ENCODE results near the gene ELAVL1. TPM values are rescaled to one million over a fixed set of nuclear protein-coding genes. Genes with fewer than 3 reads are reported as not detected.
"Not testable (repeated sequence)": the region's sequence is repeated elsewhere in the genome, so short reads cannot be mapped to it uniquely, and the experiment has no call there.

Gene ELAVL1
- total and polyA plus RNA-seq, 9 of the 15 experiments (the other 6 are each of a cell fraction or from before 2014, with no cell fraction given): 4.3 to 172 (median 69.2) TPM

GRCh38 chr19:7930030-7930429, 75.4 kb downstream of the ELAVL1 start:
- CTCF ChIA-PET (ENCODE audit: low intra/inter-chr PET ratio); H3K4me3 ChIP-seq; H3K27ac ChIP-seq (ENCODE audit: extremely low read depth, low read depth, low read length); H3K79me2 ChIP-seq (ENCODE audit: control insufficient read depth, insufficient read depth, low read length); BruUV-seq (replicated peaks); H3K4me2 ChIP-seq (ENCODE audit: insufficient read depth, low read length); H3K27me3 ChIP-seq (ENCODE audit: control insufficient read depth in 2 of 2, insufficient read depth in 2 of 2, low read length in 2 of 2); H3K9me3 ChIP-seq (replicated peaks; ENCODE audit: control insufficient read depth, insufficient read depth, low read depth, low read length); H2AFZ ChIP-seq (ENCODE audit: low read depth, low read length); intact Hi-C loops (cut with micrococcal nuclease); in situ Hi-C loops (cut with MboI); H3K9me1 ChIP-seq (ENCODE audit: control insufficient read depth, insufficient read depth, low read length); ATAC-seq; TF ChIP-seq JUN (CRISPR knock-in tag; IDR thresholded peaks at IDR 0.05; ENCODE audit: borderline replicate concordance): not testable (repeated sequence)
- FAIRE-seq (peak; percentile 77), DNase-seq (ENCODE audit: extremely low read depth in 1 of 4, low spot score in 3 of 4) (peak in 1 of 4 experiments; percentile 50)
- Histone ChIP-seq H3K4me1 (replicated peaks in 1 of 2; ENCODE audit: control insufficient read depth in 2 of 2, insufficient read depth in 2 of 2, low read length in 2 of 2) (peaks cover 11 to 74% of the 10 kb centered on the region in 2 experiments), H3K9ac (ENCODE audit: insufficient read depth in 1 of 2, low read depth in 2 of 2, low read length in 2 of 2) (0 out of 4 replicates have a peak overlapping the region, but pooled peaks of 1 of the 2 experiments have one; percentile 52), H3K36me3 (ENCODE audit: control insufficient read depth, insufficient read depth, low read length) (peaks cover 70% of the 10 kb centered on the region; the same call in 2 of the 3 replicates), H4K20me1 (replicated peaks; ENCODE audit: control insufficient read depth, insufficient read depth, low read length) (peaks cover 21% of the 10 kb centered on the region)
- POLR2A ChIA-PET: interaction anchor here (0.6 to 3.3 kb wide), 4 partner anchors 9 to 98 kb away, joined by 3 to 27 read pairs (median 4); partner anchors contain the start of gene TIMM44
- WGBS (ENCODE audit: insufficient coverage, low coverage, missing lambda C conversion rate): 57% methylated on average over 11 of the region's 11 CpGs
- TF ChIP-seq POLR2H (tag; IDR thresholded peaks at IDR 0.05; ENCODE audit: low read depth): 0 out of 2 replicates have a peak, but pooled peaks have one; percentile 22
- TF ChIP-seq PKNOX1 (IDR thresholded peaks at IDR 0.05): peak; percentile 37; the same call in 1 of the 2 replicates
- peak; percentile 75 for TF ChIP-seq ZNF384 (IDR thresholded peaks at IDR 0.05; ENCODE audit: low read depth, low read length)
- TF ChIP-seq JUND (IDR thresholded peaks at IDR 0.05; ENCODE audit: borderline replicate concordance, low read depth, low read length): peak; percentile 83
- 0 out of 3 replicates have a peak, but pooled peaks have one; percentile 28 for TF ChIP-seq JUND (tag; IDR thresholded peaks at IDR 0.05; ENCODE audit: borderline replicate concordance, low read depth, low read length)
- TF ChIP-seq JUN (IDR thresholded peaks at IDR 0.05; ENCODE audit: borderline replicate concordance, low read depth, low read length): peak; percentile 63; the same call in 1 of the 2 replicates
- TF ChIP-seq BHLHE40 (IDR thresholded peaks at IDR 0.05; ENCODE audit: low read length): 0 out of 2 replicates have a peak, but pooled peaks have one; percentile 8
- TF ChIP-seq, protein P1, sequence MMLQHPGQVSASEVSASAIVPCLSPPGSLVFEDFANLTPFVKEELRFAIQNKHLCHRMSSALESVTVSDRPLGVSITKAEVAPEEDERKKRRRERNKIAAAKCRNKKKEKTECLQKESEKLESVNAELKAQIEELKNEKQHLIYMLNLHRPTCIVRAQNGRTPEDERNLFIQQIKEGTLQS (IDR thresholded peaks at IDR 0.05): peak; percentile 84
- TF ChIP-seq, protein P1 (CRISPR knock-in tag; conservative IDR thresholded peaks at IDR 0.05): not testable (repeated sequence)
- peak; percentile 72 for TF ChIP-seq FOSL1 (tag; conservative IDR thresholded peaks at IDR 0.05)
